Skeletal muscle cell (primary cell): ENCODE data around the gene BTBD16.

Experiments
- DNase-seq: peaks from one replicate; pipeline ENCODE4 v3.0.0-alpha.2; 2010; ENCODE audit warnings: low read depth
- H3K4me3 ChIP-seq: 2 replicates; pipeline ENCODE4 v1.5.1; 2011; ENCODE audit warnings: low read depth, mild to moderate bottlenecking, control low read depth, low read length, moderate library complexity

Gene BTBD16

GRCh38 chr10:122331615-122332446 lies 60.7 kb downstream of the BTBD16 start:
- H3K4me3 ChIP-seq: no peak overlapping the region
- no peak for DNase-seq

GRCh38 chr10:122333037-122333436 lies 61.9 kb downstream of the BTBD16 start:
- no peak overlapping the region for H3K4me3 ChIP-seq
- no peak for DNase-seq

- DNase-seq: no peak
- H3K4me3 ChIP-seq: no peak overlapping the region
These were observed 65.2 kb downstream of the BTBD16 start for GRCh38 chr10:122336332-122336731.

DNA sequence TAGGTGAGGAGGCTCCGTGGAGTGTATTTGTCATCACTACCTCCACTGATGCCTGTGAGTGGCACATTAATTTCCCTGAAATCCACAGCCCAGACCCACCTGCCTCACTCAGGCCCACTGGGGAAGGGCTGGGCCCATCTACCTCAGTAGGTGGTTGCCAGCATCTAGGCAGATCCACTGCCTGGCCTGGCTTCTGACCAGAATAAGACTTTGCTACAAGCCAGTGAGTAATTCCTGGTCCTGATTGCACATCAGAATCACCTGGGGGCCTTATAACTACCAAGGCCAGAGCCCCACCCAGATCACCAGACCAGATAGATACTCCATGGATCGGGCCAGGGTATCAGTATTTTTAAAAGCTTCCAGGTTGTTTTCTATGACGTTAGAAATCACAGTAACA lies 65.9 kb downstream of the BTBD16 start:
- DNase-seq: no peak
- no peak overlapping the region for H3K4me3 ChIP-seq

DNA sequence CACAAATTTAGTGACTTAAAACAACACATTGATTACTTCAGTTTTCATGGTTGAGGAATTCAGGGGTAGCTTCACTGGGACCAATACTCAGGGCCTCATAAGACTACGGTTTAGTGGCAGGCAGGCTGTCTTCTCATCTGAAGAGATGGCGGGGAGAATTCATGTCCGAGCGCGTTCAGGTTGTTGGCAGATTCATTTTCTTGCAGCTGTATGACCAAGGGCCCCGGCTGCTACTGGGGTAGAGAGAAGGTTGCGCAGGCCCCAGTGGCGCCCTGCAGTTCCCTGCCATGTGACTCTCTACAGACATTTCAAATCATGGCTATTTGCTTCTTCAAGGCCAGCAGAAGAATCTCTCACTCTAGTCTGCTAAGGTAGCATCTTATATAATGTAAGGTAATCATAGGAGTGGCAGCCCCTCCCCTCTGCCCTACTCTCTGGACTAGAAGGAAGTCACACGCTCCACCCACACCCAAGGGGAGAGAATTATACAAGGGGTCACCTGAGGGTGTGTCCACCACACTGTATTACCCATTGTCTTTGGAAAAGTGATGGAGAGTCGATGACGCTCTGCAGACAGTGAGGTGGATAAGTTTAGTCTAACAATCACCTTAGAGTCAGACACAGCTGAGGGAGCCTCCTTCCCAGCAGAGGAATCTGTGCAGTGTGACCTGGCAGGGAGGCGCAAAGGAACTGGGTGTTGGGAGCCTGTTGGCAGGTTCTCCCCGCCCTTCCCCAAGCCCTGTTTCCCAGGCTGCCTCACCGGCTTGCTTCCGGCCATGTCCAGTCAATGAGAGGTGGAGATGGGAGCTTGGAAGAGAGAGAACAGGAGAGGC lies 67.7 kb downstream of the BTBD16 start:
- no peak overlapping the region for H3K4me3 ChIP-seq
- DNase-seq: no peak

DNA sequence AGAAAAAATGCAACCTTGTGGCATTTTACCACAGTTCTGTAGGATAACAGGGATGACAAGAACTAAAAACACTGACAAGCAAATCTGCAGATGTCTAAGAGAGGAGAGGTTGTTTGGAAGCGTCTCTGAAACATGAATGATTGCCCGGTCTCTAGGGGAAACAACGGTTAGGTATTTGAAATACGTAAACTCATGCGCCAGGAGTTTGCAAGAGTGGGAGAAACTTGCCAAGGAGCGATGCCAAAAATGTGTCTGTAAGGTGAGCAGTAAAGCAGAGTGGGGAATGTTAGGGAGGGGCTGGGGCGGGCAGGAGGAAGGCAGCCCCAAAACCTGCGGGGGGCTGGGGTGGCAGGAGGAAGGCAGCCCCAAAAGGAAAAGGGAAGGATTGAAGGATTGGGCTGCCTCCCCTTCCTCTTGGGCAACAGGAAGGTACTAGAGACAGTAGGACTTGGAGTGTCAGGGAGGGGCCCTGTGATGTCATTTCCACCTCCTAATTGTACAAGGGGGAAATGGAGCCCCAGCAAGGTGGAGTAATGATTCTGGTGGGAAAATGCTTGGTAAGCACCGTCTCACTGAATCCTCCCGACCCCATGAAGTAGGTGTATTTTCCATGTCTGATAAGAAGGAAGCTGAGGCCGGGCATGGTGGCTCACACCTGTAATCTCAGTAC lies 70.2 kb downstream of the BTBD16 start:
- H3K4me3 ChIP-seq: no peak overlapping the region
- no peak for DNase-seq

DNA sequence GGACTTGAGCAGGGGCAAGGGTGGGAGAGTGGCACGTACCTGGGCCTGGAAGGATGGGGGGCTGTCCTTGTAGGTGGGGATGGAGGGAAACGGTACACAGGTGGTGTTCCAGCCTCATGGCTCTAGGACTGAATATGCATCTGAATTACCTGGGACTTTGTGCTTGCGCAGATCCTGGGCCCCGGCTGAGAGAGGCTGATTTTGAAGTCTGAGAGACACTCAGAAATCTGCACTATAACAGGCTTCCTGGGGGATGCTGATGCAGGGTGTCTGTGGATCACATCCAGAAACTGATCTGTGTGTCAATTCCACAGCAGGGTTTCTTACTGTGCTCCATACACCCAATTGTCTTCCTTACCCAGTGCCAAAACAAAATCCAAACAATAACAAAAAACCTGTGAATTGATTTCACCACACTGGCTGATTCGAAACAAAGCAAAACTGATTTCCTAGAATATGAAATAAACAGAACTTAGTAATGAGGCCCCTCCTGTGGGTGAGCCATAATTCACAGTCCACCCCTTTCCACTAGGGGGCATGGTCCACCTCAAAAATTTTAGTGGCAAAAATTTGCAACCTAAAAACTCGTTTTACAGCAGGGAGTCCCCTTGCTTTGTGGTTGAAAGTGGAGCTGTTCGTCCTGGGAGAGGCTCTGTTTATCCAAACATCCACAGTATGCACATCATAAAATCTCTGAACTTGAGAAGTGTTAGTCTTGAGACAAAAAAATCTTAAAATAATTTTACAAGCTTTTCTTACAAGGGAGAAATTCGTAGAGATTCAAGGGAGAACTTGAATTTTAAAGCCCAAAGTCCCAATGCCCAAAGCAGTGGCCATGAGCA lies 71.4 kb downstream of the BTBD16 start:
- no peak overlapping the region for H3K4me3 ChIP-seq
- DNase-seq: no peak

DNA sequence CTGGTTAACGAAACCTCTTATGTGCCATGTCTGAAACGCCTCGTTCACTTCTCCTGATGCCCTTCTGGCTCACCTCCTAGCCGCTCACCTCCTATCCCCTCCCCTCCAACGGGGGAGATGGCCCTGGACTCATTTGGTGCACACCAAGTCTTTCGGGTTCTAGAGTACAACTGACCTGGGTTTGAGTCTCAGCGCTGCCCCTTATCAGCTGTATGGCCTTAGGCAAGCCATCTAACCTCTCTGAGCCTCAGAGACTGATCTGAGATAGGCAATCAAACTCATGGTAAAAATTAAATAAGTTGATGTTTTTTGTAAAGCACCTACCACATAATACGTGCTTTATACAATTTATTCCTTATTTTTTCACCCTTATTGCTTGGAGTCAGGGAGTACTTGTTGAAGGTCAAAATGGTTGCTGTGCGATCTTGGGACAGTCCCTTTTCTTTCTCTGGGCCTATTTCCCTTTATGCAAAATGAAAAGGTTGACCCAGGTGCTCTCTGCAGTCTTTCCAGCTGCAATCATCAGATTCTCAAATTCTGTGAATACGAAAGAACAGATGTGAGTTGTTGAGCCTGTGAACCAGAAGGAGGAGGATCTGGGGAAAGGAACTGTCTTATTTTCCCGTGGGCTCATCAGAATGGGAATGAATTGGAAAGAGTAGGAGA lies 72.2 kb downstream of the BTBD16 start:
- no peak for DNase-seq

GRCh38 chr10:122343936-122344335 lies 72.8 kb downstream of the BTBD16 start:
- no peak overlapping the region for H3K4me3 ChIP-seq
- DNase-seq: no peak

More for the DNA sequence above, 72.2 kb downstream of the BTBD16 start:
- no peak overlapping the region for H3K4me3 ChIP-seq

- no peak overlapping the region for H3K4me3 ChIP-seq
- DNase-seq: no peak
These were observed 73.7 kb downstream of the BTBD16 start for GRCh38 chr10:122344741-122345258.

DNA sequence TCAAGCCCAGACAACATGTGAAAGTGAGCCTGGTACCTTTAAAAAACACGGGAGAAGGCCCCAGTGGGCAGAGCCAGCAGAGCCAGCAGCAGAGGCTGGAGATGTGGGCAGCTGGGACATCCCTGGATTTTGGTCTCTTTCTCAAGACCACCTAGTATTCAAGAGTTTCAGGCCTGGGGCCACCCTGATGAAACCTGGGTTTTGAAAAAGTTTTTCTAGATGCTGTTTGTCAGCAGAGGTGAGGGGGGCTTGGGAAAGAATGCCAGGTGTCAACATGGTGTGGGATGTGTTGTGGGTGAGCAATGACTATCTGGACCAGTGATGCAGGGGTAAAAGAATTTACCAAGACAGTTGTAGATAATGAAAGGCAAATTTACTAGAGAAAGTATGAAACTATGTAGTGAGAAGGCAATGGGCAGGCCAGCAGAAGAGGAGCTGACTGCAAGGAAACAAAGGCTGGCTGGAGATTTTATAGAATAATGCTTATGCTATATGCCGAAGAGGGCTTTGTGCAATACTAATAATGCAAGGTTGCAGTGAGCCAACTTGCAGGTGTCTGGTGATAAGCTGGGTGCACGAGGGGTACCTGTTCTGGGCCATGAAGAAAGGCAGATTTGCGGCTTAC lies 75.3 kb downstream of the BTBD16 start:
- no peak for DNase-seq
- no peak overlapping the region for H3K4me3 ChIP-seq

DNA sequence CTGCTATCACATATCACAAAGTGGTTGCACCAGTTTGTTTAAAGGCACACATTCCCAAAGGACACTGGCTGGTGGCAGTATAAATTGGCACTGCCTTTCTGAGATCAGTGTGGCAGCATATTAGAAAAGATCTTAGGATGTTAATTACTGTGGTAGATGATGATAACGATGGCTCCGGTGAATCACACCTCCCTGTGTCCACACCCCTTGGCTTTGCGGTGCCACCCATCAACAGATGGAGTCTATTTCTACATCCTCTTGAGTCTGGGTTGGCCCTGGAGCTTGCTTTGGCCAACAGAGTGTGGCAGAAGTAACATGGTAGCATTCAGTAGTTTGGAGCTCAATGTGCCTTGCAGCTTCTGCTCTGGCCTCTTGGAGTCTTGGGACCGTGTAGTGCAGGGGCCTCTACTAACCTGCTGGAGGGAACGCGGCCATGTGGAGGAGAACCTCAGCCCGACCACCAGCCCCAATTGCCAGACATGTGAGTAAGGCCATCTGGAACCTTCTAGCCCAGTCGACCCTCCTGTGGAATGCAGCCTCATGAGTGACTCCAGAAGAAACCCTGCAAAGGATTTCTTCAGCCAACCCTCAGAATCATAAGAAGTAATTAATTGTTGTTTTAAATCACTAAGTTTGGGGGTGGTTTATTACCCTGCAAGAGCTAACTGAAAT lies 76.2 kb downstream of the BTBD16 start:
- DNase-seq: no peak
- no peak overlapping the region for H3K4me3 ChIP-seq

DNA sequence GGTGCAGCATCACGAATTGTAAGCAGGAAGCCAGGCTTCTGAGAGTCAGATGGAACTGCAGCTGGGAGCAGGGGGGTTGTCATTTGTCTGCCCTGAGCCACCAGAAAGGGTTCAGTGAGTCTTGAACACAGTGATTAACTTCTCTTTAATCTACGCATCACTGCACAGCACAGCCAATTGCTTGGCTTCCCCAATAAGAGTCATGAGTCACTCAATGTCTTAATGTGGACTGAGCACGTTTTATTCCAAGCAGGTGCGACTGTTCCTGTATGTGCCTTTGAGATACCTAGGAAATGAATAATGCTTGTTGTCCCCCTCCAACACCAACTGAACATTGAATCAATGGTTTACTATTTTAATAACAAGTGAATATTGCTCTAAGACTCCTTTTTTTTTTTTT lies 77.4 kb downstream of the BTBD16 start:
- no peak for DNase-seq
- no peak overlapping the region for H3K4me3 ChIP-seq

DNA sequence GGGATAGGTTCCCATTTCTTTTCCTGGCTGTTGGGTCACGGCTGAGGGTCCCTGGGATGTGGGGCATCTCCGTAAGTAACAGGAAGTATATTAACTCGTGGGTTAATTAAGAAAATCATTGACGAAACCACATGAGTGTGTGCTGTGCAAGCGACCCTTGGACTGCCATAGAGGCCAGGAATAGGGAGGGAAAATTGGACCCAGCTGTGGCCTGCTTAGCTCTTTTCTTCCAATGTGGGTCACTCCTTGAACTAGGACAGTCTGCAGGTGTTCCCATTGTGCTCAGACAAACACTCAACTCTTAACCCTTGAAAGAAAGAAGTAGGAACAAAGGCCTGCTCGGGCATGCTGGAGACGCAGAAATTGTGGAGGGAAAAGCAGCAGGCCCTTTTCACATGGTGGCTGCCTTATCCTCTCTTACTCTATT lies 77.9 kb downstream of the BTBD16 start:
- DNase-seq: no peak
- H3K4me3 ChIP-seq: no peak overlapping the region

DNA sequence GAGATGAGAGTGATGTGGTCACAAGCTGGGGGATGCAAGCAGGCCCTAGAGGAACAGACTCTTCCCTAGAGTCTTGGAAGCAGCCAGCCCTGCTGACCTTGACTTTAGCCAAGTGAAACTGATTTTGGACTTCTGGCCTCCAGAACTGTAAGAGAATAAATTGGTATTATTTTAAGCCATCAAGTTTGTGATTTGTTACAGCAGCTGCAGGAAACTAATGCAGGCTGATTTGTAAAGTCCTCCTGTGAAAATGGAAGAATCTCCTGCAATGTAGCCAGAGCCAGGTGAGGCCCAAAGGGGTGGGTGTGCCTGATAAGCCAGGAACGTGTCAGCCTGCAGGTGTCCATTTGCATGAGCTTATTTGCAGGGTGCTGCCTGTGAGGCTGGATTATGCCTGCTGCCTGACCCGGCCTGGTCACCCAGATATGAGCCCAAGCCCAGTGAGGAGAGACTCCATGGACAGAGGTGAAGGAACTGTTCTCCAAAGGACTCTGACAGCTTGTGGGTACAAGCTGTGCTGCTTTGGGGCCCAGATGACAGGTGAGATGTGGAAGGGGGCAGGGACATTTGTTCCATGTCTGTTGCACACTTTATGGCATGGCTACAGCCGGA lies 78.8 kb downstream of the BTBD16 start:
- DNase-seq: no peak
- no peak overlapping the region for H3K4me3 ChIP-seq

DNA sequence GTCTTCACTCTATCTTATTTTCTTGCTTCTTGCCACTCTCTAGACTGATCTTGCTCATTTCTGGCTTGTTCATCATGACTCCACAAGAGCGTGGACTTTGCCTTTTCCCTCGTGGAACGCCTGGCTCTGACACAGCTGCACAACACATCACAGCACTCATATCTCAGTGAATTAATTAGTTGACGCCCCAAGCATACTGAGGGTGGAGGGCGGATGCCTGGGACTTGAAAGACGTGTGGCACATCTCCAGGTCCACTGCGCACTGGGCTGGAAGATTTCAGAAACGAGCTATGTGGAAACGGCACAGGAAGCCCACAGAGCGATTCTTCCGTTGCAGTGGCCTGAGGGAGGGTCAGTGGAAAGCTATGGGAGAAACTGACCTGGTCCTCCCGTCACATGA lies 79.8 kb downstream of the BTBD16 start:
- H3K4me3 ChIP-seq: no peak overlapping the region
- DNase-seq: no peak

DNA sequence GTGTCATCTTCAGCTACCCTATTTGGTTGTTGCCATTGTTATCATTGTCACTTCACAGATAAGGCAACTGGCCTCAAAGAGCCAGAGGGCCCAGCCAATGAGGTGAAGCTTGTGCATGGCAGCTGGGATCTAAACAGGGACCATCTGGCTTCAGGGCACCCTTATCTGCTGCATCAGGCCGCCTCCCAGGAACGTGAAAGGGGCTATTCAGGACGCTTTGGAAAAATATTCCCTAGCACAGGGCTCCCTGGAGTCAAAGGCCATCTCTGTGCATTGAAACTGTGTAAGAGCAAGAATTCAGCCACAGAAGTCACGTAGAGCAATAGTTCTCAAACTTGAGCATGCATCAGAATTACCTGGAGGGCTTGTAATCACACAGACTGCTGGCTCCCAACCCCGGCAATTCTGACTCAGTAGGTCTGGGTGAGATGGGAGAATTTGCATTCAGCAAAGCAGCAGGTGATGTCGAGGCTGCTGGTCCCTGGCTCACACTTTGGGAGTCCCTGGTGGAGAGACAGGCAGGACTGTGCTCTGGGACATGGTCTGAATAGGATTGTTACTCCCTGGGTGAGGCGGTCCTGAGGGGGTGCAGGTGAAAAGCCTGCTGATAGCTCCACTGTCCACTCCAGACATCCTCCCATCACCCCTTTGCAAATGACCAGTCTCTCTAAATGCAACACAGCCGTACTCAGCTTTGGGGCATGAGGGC lies 81.9 kb downstream of the BTBD16 start:
- no peak for DNase-seq
- no peak overlapping the region for H3K4me3 ChIP-seq
